T-helper 2 cell treated with Interferon-gamma antibody and Interleukin-4, amounts not matched to agents 100 ng/mL and 5 ng/mL, for 36 hours (primary cell): ENCODE results near the gene SLC38A10. TPM values are rescaled to one million over a fixed set of nuclear protein-coding genes. Genes with fewer than 3 reads are reported as not detected.

ENCODE experiments used
- intact Hi-C: fragments of 100-400 bp; cut with micrococcal nuclease; formaldehyde crosslinking; loops from one replicate; pipeline ENCODE4 v1.15.1; 2023
- total RNA-seq: library from RNA; stranded (reverse); gene quantifications from 2 replicates; pipeline ENCODE4 v1.2.3, GENCODE V29; 2022

SLC38A10 gene
- total RNA-seq, 1 donor from 2014 or later, result 132 TPM

DNA sequence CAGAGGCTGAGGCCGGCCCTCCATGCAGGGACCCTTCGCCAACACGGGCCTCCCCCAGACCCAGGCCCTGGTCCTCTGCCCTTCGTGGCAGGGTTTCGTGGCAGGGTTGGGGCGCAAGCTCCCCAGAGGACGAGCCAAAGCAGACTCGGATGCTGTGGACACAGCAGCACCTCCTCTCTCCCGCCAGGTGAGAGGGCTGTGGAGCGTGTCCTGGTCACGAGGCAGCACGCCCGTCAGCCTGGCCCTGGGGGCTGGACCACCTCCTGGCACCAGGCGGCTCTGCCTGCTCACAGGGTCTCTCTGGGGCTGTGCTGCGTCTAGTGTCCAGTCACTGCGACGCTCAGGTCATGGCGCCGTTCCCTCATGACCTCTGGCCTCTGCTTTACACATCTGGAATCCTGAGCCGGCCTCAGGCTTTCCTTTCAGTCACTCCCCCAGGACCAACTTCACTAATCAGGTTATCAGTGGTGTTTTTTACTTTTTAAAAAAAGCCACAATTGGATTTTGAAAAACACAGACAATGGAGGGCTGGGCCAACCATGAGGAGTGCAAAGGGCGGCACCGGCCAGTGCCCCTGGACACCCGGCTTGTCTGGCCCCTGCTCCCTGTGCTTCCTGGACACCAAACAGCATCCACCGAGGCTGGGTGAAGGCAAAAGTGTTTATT, 50.6 kb downstream of the SLC38A10 start:
- intact Hi-C loops, result loop anchor here (5.0 kb wide), 1 partner anchor 102 kb away; no protein-coding TSS in a partner anchor

DNA sequence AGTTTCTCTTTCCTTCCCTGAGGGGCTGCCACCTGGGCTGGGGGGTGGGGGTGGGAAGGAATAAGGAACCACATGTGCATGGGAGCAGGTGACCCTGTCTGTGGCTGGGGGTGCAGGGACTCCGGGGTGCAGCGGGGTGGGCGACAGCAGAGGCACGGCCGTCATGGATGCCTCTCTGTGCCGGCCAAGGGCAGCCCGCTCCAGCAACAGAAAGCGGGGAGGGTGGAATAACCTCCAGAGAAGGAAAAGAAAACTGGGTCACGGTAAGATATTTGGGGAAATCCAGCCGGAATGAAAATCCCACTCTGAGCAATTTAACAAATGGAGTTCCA, 51.8 kb downstream of the SLC38A10 start:
- intact Hi-C loops, result loop anchor here (5.0 kb wide), 1 partner anchor 101 kb away; no protein-coding TSS in a partner anchor

DNA sequence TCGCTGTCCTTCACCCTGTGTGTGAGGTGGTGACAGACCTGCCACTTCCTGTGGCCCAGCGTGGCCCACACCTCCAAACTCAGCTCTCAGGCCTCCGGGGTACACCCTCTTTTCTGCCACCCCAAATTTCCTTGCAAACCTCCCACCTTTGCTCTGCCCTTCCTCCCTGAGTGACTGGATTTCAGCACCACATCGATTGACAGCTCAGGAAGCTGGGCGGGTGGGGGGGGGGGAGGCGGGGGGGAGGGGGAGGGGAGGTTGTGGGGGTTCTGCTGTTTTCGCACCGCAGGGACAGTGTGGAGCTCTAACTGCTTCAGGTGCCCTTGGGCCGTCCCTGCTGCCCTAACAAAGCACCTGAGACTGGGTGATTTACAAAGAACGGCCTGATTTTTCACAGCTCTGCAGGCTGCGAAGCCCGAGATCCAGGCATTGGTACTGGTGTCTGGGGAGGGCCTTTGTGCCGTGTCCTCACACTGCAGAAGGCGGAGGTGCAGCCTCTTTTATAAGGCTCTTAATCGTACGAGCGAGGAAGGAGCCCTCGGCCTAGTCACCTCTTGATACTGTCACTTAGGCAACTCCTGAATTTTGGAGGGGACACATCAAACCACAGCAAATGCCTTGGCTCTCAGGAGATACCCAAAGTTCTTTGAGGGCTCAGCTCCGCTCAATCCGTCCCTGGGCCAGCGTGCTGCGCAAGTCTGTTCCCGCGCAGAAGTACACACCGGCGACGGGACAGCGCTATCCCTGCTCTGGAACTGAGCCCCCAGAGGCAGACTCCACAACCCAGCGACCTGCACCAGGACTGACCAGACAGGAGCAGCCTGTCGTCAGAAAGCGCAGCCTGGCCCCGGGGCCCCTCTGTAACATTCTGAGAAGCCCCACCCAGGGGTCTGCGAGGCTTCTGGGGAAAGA, 52.4 kb downstream of the SLC38A10 start:
- intact Hi-C loops, result loop anchor here (5.0 kb wide), 1 partner anchor 100 kb away; no protein-coding TSS in a partner anchor

DNA sequence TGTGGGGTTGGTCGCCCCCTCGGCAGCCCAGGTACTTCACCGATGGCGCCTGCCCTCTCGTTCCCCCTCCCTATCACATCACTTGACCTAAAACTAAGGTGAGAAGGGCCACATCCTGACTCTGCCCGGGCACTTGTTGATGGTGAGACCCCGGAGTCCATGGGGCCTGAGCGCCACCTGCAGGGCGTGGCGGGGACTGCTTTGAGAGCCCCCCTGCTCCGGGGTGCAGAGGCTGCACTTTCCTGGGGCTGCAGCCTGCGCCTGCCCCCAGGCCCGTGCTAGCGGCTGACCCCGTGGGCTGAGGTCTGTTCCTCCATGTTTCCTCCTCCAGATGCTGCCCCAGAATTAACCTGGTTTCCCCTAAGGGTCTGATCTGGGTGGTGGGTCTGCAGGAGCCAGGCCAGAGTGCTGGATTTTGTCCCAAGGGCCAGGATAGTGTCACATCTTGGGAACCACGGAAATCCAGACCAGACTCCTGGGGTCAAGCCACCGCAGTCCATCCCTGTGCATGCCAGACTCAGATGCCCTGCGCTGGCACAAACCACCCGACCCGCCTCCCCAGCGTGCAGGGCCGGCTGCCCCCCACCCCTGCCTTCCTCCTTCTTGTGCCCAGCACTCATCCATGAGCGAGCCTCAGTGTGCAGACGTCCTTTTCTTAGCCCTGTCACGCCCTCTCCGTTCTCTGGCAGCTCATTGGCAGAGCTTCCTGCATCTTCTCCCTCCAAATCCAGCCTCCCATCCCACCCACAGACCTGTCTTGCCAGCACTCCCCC, 53.3 kb downstream of the SLC38A10 start:
- intact Hi-C loops, result loop anchor here (5.0 kb wide), 1 partner anchor 100 kb away; no protein-coding TSS in a partner anchor

DNA sequence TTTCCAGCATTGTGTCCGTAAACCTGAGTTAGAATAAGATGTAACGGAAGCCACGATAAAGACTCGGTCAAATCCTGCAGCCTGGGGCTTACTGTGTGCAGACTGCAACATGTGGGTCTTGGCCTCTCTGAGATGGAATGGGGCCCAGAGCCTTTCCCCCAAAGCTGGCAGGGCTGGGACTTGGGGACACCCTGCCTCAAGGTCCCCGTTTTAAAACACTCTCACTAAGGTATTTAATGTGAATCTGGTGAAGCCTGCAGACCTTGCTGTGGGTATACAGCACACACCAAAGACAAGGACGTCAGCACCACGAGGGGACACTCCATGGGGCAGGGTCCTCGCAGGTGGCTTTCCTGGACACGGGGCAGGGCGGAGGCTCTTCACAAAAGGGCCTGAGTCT, 53.9 kb downstream of the SLC38A10 start:
- intact Hi-C loops, result loop anchor here (5.0 kb wide), 1 partner anchor 99 kb away; no protein-coding TSS in a partner anchor

DNA sequence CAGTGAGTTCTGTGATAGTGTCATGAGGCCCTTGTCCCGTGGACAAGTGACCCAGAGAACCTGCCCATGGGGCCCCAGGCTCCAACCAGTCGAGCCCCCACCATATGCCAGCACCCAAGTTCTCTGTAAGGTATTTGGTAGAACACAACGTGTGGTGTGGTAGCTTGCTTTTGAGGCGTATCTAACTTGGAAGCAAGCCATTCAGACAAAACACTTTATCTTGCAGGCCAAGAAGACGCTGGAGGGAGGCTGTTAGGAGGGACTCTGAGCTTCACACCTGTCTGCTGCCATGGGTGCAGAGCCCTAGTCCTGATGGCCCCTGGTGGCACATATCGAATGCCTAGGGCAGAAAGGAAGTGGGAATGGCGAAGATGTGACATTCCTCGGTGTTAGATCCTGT, 54.3 kb downstream of the SLC38A10 start:
- intact Hi-C loops, result loop anchor here (5.0 kb wide), 1 partner anchor 98 kb away; no protein-coding TSS in a partner anchor

DNA sequence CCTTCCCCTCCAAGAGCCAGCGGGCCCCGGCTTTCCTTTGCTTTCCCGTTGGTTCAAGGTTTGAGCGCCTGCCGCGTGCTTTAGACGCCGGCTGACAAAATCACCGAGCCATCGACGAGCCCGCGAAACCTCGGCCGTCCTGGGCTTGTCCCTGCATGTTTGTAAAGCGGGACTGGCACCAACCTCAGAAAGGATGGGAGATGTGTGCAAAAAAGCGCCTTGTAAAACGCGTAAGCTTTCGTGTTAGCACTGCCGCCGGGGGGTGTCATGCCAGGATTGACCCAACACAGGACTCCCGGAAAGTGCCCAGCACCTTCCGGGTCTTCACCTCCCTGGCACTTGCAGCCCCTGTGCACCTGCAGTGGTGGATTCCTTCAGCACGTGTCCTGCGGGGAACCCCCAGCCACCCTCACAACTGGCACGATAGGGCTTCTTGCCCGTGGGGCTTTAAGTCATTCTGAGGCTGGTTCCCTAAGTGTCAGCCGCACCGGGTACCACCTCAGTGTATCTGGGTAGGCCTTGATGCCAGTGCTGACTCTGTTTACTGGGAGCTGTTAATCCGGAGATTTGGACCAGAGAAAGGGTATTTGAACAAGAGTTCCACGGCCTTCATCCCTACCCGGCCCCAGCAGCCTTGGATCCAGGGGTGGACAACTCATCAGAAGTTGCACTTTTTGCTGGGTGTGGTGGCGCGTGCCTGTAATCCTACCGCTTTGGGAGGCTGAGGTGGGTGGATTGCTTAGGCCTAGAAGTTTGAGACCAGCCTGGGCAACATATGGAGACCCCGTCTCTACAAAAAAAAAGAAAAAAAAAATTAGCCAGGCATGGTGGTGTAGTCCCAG, 55.2 kb downstream of the SLC38A10 start:
- intact Hi-C loops, result loop anchor here (1.0 to 5.0 kb wide), 3 partner anchors 17 to 98 kb away; partner anchors contain the start of gene SLC38A10

DNA sequence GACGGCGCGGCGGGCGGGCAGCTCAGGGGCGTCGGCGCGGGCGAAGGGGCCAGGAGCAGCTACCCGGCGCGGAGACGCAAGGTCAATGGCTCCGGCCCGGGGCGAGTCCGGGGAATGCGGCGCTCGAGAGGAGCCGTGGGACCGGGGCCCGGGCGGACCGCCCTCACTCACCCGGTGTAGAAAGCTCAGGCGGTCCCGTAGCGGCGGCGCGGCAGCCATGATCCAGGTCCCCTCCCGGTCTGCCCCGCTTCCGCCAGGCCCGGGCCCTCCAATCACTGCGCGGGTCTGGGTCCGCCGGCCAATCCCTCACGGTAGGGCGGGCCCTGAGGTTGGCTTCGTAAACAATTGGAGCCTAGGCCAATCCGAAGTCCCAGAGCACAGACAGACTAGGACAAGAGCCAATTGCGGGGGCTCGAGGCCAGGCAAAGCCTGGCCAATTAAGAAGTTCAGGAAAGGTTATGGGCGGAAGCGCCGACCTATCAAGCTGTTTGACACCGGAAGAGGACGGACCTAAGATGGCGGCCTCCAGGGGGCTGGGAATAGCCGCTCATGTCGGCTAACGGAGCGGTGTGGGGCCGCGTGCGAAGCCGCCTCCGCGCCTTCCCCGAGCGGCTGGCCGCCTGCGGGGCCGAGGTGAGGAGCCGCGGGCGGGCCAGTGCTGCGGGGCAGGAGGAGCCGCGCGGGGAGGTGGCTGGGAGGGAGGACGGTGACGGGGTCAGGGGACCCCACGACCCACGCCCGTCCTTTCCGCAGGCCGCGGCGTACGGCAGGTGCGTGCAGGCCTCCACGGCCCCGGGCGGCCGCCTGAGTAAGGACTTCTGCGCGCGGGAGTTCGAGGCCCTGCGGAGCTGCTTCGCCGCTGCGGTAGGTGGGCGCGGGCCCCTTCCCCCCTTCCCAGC, 56.0 kb downstream of the SLC38A10 start, which contains the start of the genes NDUFAF8 and TEPSIN:
TSS of gene NDUFAF8 (plus strand) at position 504 of the 899 bp plus-strand sequence. CDS start at position 550, 46 bp downstream.
TSS of gene TEPSIN (minus strand) at position 241 of the 899 bp plus-strand sequence. CDS start at position 219, 22 bp downstream.
- intact Hi-C loops, result loop anchor here (1.0 to 2.0 kb wide), 2 partner anchors 16 to 56 kb away; partner anchors contain the start of gene SLC38A10

DNA sequence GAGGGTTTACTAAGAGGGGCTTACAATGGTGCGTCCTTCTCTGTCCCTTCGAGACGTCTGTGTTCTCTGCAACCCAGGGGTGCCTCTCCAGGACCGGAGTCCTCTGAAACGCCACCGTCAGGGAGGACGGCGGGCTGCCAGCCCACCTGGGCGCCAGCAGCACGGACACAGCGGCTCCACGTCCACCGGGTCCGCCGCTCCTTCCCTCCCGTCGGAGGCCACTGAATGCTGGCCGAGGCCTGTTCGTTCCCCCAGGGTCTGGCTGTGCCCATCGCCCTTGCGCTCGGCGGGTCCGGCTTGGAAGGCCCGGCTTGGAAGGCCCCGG, 56.7 kb downstream of the SLC38A10 start:
- intact Hi-C loops, result loop anchor here (2.0 kb wide), 1 partner anchor 56 kb away; the partner anchor contains the start of gene SLC38A10

DNA sequence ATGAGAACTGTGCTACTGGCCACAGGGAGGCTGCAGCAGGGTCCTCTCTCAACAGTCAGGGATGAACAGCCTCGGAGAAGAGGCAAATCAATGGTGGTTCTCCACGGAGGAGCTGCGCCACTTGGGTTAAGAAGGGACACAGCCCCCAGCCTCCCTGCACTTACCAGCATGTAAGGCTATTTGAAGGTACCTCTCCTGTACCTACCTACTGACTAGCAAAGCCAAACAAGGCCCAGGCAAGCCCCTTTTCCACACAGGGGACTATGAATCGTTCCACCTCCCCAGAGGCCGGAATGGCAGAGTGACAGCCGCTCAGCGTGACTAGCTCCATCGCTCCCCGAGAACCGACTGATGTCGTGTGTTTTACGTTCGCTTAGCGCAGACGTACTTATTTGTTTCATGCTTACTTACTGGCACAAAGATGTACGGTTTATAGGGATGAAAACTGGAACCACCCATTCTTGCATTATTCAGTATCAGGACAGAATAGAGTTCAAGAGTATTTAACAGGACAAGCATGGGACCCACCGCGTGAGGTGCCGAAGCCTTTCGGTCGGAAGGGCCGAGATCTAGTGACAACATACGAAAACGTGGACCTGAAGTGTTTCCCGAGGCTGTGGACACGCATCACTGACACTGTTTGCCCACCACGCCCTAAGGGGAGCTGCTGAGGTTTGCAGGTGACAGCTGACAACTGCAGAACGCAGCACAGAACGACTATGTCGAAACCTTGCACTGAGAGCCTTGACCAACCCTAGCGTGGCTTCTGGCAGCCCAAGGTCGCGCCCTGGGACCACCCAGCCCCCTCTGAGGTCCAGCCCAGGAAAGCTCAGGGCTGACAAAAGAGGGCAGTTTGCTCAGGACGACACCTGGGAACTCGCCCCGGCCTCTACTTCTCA, 57.3 kb downstream of the SLC38A10 start:
- intact Hi-C loops, result loop anchor here (2.0 kb wide), 1 partner anchor 57 kb away; the partner anchor contains the start of gene SLC38A10

DNA sequence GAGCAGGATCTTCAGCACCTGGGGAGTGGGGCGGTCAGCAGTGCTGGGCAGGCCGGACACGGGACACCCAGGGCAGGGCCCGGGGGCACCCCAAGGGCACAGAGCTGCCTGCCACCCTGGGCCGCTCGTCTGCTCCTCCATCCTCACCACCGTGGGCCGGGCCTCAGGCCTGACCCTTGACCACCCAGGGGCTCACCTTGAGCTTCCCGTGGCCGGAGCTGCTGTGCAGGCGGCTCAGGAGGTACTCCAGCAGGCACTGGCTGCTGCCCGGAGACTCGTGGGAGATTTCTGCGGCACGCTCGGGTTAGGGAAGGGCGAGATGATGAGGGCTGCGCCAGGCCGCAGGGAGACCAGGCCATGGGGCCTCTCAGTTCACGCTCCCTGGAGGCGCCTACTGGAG, 58.3 kb downstream of the SLC38A10 start:
- intact Hi-C loops, result no loop called here

DNA sequence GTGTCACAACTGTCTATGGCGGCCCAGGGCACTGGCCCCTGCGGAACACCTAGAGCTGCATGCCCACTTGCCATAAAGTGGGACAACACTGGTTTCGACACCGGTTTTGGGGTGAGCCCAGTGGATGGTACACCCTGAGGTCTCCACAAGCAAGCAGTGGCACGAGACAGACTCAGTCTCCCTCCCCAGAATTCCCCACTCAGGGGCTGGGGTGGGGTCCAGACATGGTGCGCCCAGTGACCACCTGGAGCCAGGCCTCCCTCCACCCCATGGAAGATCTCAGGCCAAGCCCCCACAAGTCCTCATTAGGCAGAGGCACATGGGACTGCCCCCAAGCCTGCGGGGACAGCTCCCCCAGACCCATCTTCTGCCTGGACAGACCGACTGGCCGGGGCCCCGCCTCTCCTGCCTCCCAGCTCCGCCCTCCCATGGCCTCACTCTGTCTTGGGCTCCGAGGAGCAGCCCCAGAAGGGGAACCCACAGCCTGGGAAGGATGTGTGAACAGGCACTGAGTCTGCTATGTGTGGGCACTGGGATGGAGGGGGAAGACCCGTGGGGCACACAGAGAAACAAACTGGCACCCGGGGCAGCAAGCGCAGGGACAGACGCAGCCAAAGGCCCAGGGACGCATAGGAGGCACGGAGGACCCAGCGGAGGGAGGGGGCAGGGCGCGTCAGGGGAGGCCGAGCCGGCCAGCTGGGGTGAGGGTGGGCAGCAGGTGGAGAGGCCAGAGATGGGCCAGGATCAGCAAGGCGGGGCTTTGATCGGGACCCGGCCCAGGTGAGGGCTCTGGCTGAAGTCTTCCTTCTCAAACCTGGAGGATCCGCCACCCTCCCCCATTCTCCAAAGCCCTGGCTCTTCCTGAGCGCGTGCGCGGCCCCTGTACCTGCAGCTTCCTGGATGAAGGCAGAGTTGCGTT, 59.0 kb downstream of the SLC38A10 start:
- intact Hi-C loops, result no loop called here

DNA sequence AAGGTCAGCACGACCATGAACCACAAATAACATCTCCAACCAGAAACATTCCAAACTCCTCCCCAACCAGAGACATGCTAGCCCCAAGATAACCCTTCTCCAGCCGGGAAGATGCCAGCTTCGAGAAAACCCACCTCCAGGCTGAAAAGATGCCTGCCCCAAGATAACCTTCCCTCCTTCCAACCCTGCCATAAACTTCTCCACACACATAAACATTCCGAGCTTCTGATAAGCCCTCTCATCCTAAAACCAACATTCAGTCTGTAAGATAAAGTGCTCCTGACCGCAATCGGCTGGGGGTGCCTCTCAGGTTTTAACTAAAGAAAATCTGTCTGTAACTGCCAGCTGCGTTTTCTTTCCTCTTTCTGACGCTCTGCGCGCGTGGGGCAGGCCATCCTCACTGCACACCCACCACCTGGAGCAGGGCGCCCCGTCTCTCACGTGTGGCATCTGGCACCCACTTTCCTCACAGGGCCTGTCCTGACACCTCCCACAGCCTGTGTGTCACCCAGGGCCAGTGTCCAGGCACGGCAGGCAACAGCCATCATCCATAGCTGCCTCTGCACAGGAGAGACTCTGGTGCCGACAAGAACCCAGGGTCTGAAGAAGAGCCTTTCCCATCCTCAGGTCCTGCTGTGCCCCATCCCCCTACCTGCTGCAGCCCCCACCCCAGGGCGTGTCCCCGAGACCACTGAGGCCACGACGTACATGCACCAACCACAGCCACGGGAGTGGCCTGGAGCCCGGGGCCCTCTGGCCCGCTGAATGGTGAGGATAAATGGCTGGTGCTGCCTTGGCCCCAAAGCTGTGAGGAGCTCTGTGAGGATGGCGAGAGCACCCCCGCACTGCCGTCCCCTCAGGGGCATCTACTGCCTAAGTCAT, 59.9 kb downstream of the SLC38A10 start:
- intact Hi-C loops, result no loop called here

DNA sequence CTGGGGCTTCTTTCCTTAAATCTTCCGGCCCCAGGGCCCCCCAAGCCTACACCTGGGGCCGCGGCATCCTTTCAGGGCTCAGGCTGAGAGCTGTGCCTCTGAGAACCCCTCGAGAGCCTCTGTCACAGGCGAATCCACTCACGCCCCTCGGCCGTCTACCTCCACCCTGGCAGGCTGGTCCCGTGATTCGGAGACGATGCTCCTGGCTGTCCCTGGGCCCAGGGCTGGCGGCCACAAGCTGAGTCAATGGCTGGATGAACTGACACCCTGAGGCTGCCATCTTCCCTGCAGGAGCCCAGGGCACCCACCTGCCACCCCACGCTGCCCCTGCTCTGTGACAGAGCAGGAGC, 60.6 kb downstream of the SLC38A10 start:
- intact Hi-C loops, result no loop called here

DNA sequence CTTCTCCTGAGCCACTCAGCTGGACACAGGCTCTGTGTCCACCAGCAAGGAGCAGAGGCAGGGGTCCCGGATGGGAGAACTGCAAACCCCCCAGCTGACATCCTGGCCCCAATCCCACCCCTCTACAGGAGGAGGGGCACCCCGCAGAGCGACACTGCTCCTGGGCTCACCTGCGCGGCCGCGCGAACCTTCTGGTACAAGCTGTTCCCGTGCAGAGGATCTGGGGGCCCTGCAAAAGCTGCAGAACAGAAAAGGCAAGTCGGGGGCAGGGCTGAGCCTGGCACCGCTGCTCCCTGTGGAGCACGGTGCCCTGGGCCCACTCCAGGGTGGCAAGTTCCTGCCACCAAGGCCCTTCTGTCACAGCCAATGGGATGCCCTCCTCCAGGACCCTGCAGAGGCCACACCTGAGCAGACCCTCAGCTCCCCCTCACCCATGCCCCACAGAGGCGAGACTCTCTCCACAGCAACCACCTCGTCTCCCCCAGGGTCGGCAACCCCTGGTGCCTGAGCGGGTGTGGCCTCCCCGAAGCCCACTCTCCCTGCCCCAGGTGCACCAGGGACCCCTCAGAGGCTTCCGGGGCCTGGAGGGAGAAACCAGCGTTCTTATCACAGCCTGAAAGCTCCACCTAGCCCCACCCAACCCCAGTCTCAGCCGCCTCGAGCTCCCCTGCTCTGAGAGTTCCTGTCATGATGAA, 61.1 kb downstream of the SLC38A10 start:
- intact Hi-C loops, result no loop called here
